Measurements from ENCODE around the gene SMIM21. TPM values are rescaled to one million over a fixed set of nuclear protein-coding genes. Genes with fewer than 3 reads are reported as not detected.

Gene SMIM21
- total RNA-seq, 1 donor from 2014 or later: not detected

- Mint-ChIP-seq H3K27ac (ENCODE audit: unreplicated experiment) (no peak overlapping the region), H3K27me3 (ENCODE audit: low read depth) (peaks cover 3% of the 10 kb centered on the region), H3K9me3 (no peaks in the 10 kb centered on the region), H3K4me1 (peaks cover 27% of the 10 kb centered on the region), H3K4me3 (no peak overlapping the region), H3K36me3 (ENCODE audit: low read depth) (no peaks in the 10 kb centered on the region)
- TF ChIP-seq, protein P1, sequence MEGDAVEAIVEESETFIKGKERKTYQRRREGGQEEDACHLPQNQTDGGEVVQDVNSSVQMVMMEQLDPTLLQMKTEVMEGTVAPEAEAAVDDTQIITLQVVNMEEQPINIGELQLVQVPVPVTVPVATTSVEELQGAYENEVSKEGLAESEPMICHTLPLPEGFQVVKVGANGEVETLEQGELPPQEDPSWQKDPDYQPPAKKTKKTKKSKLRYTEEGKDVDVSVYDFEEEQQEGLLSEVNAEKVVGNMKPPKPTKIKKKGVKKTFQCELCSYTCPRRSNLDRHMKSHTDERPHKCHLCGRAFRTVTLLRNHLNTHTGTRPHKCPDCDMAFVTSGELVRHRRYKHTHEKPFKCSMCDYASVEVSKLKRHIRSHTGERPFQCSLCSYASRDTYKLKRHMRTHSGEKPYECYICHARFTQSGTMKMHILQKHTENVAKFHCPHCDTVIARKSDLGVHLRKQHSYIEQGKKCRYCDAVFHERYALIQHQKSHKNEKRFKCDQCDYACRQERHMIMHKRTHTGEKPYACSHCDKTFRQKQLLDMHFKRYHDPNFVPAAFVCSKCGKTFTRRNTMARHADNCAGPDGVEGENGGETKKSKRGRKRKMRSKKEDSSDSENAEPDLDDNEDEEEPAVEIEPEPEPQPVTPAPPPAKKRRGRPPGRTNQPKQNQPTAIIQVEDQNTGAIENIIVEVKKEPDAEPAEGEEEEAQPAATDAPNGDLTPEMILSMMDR (conservative IDR thresholded peaks at IDR 0.05): no peak
- DNase-seq (ENCODE audit: low read depth, low spot score): no peak
Observed at GRCh38 chr18:75390854-75391253, 36.6 kb downstream of the SMIM21 start.

GRCh38 chr18:75384144-75384543 is 43.4 kb downstream of the SMIM21 start:
- H3K9me3 Mint-ChIP-seq: peaks cover 5% of the 10 kb centered on the region
- TF ChIP-seq, protein P1 (conservative IDR thresholded peaks at IDR 0.05): no peak
- no peak overlapping the region for H3K27ac Mint-ChIP-seq (ENCODE audit: unreplicated experiment)
- no peak overlapping the region for H3K4me3 Mint-ChIP-seq
- H3K36me3 Mint-ChIP-seq (ENCODE audit: low read depth): no peaks in the 10 kb centered on the region
- H3K27me3 Mint-ChIP-seq (ENCODE audit: low read depth): peaks cover 3% of the 10 kb centered on the region
- DNase-seq (ENCODE audit: low read depth, low spot score): no peak
- H3K4me1 Mint-ChIP-seq: peaks cover 2% of the 10 kb centered on the region

DNA sequence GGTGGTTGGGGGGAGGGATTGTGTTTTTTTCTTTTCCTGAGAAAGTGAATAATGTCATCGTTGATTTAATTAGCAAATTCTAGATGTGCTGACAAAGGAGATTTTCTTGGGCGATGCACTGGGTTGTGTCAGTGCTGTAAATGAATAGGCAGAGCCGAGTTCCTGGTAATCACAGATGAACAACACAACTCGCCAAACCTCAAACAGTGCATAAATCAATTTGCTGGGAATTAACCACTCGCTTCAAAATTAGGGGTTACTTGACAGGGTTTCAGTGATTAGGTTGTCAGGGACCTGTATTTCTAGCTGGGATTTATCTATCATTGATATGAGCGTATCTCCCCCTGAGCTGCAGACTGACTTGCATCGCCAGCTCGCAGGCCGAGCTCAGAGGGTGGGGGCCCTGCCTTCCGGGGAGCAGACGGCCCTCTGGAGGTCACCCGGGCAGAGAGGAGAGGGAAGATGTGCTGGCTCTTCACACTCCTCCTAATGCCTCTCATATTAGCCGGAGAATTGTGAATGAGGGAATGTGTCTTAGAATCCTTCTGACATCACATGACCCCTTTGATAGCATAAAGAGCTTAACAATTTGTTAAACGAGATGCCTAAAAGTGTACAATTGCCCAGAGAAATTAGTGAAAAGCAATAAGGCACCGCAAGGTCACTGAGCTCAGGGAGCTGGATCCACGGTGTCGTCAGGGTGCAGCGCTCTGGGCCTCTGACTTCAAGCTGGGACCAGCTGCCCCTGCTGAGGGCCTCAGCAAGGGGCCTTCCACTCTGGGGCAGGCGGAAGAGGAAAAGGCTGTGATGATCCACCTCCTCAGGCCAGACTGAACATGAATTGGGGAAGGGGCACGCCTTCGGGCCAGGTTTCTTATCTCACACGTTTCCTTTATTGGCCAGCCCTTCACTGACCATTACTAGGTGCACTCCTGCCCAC is 48.9 kb downstream of the SMIM21 start:
- Mint-ChIP-seq H3K4me3 (no peak overlapping the region), H3K9me3 (peaks cover 4% of the 10 kb centered on the region), H3K4me1 (peaks cover 18% of the 10 kb centered on the region), H3K36me3 (ENCODE audit: low read depth) (no peaks in the 10 kb centered on the region), H3K27ac (ENCODE audit: unreplicated experiment) (no peak overlapping the region), H3K27me3 (ENCODE audit: low read depth) (peaks cover 2% of the 10 kb centered on the region)
- TF ChIP-seq, protein P1 (conservative IDR thresholded peaks at IDR 0.05): no peak
- DNase-seq (ENCODE audit: low read depth, low spot score): no peak

DNA sequence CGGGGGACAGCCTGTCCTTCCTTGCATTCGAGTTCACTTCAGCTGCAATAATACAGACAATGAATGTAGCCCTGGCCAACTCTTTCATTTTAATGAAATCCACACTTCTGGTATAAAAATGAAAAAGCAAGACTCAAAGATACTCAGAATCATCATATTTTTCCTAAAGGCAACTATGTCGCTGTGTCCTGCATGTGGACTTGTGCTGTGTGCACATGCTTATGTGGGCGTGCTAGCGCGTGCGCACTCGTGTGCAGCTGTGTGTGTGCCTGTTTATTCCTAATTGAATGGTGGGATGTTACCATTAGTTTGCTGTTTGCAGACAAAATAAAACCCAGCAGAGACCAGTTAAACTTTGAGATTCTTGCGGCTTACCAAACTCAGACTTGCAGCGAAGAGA is 49.6 kb downstream of the SMIM21 start:
- Mint-ChIP-seq H3K4me1 (peaks cover 18% of the 10 kb centered on the region), H3K27me3 (ENCODE audit: low read depth) (no peaks in the 10 kb centered on the region), H3K9me3 (peaks cover 4% of the 10 kb centered on the region), H3K27ac (ENCODE audit: unreplicated experiment) (no peak overlapping the region), H3K36me3 (ENCODE audit: low read depth) (no peaks in the 10 kb centered on the region), H3K4me3 (no peak overlapping the region)
- TF ChIP-seq, protein P1 (conservative IDR thresholded peaks at IDR 0.05): no peak
- DNase-seq (ENCODE audit: low read depth, low spot score): no peak

DNA sequence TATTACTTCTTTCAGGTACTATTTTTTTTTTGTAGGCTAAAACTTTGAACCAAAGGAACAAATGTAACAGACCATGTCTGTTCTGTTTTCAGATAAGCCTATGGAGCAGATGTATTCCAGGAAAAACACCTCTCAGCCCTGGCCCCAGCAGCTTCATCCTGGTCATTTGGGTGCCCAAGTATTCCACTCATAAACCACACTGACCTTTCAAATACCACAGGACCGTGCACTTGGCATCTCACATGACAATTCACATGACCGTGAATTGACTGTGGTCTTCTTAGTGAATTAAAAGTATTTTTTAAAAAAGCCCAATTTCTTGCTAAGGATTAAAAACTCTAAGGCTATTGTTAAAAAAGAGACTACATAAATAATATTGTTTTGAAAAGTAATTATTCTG is 50.2 kb downstream of the SMIM21 start:
- no peak for DNase-seq (ENCODE audit: low read depth, low spot score)
- H3K36me3 Mint-ChIP-seq (ENCODE audit: low read depth): no peaks in the 10 kb centered on the region
- TF ChIP-seq, protein P1 (conservative IDR thresholded peaks at IDR 0.05): no peak
- peaks cover 18% of the 10 kb centered on the region for H3K4me1 Mint-ChIP-seq
- peaks cover 9% of the 10 kb centered on the region for H3K9me3 Mint-ChIP-seq
- no peaks in the 10 kb centered on the region for H3K27me3 Mint-ChIP-seq (ENCODE audit: low read depth)
- H3K27ac Mint-ChIP-seq (ENCODE audit: unreplicated experiment): no peak overlapping the region
- no peak overlapping the region for H3K4me3 Mint-ChIP-seq

Data from neural crest cell (in vitro differentiated cells).